SK-N-SH treated with all-trans-retinoic acid at 6 μM for 48 hours (cell line): Measurements from ENCODE around the gene PYY.

Source experiments
- ATAC-seq: fragments of 200-7000 bp; cut with Tn5 transposase; 3 replicates; pipeline ENCODE4 v1.9.1; 2020; ENCODE audit warnings: mild to moderate bottlenecking, moderate library complexity
- ARNTL ChIP-seq: fragments of 450-650 bp; formaldehyde crosslinking; IDR thresholded peaks from 2 replicates; pipeline ENCODE4 v1.5.0; 2020; ENCODE audit warnings: low read depth, mild to moderate bottlenecking, moderate library complexity, borderline replicate concordance
- BACH2 ChIP-seq: fragments of 250-450 bp; sonication (Bioruptor Pico); IDR thresholded peaks from 2 replicates; pipeline ENCODE4 v1.9.0; 2021; ENCODE audit warnings: mild to moderate bottlenecking, borderline replicate concordance
- CSDC2 ChIP-seq: fragments of 250-450 bp; sonication (Bioruptor Pico); IDR thresholded peaks from 2 replicates; pipeline ENCODE4 v1.5.0; 2020; ENCODE audit warnings: mild to moderate bottlenecking, moderate library complexity
- ESRRG ChIP-seq: fragments of 250-450 bp; sonication (Bioruptor Pico); IDR thresholded peaks from 2 replicates; pipeline ENCODE4 v1.6.1; 2021; ENCODE audit warnings: mild to moderate bottlenecking
- GLIS3 ChIP-seq: fragments of 250-450 bp; sonication (Bioruptor Pico); IDR thresholded peaks from 2 replicates; pipeline ENCODE4 v1.5.0; 2020; ENCODE audit warnings: mild to moderate bottlenecking, moderate library complexity
- ISL1 ChIP-seq: fragments of 250-450 bp; sonication (Bioruptor Pico); IDR thresholded peaks from 2 replicates; pipeline ENCODE4 v2.1.2; 2022; ENCODE audit warnings: mild to moderate bottlenecking, moderate library complexity
- OSR1 ChIP-seq: fragments of 250-450 bp; sonication (Bioruptor Pico); IDR thresholded peaks from 2 replicates; pipeline ENCODE4 v1.8.0; 2022; ENCODE audit warnings: moderate library complexity, mild to moderate bottlenecking, inconsistent platforms
- PPARA ChIP-seq: fragments of 250-450 bp; sonication (Bioruptor Pico); IDR thresholded peaks from 2 replicates; pipeline ENCODE4 v1.5.0; 2020; ENCODE audit warnings: mild to moderate bottlenecking, borderline replicate concordance
- RARB ChIP-seq: fragments of 250-450 bp; sonication (Bioruptor Pico); IDR thresholded peaks from 2 replicates; pipeline ENCODE4 v1.8.0; 2021; ENCODE audit warnings: mild to moderate bottlenecking, moderate library complexity
- SNAI2 ChIP-seq: fragments of 250-450 bp; sonication (Bioruptor Pico); IDR thresholded peaks from 2 replicates; pipeline ENCODE4 v1.5.0; 2020; ENCODE audit warnings: mild to moderate bottlenecking, moderate library complexity
- TCF4 ChIP-seq: fragments of 250-450 bp; sonication (Bioruptor Pico); IDR thresholded peaks from 2 replicates; pipeline ENCODE4 v1.8.0; 2021; ENCODE audit warnings: mild to moderate bottlenecking, moderate library complexity, borderline replicate concordance
- TOX ChIP-seq: fragments of 250-450 bp; sonication (Bioruptor Pico); IDR thresholded peaks from 2 replicates; pipeline ENCODE4 v1.8.0; 2021; ENCODE audit warnings: mild to moderate bottlenecking, moderate library complexity, borderline replicate concordance
- ZC3H10 ChIP-seq: fragments of 250-450 bp; sonication (Bioruptor Pico); IDR thresholded peaks from 2 replicates; pipeline ENCODE4 v1.5.1; 2021; ENCODE audit warnings: mild to moderate bottlenecking, moderate library complexity
- ZFP3 ChIP-seq: fragments of 250-450 bp; sonication (Bioruptor Pico); IDR thresholded peaks from 2 replicates; pipeline ENCODE4 v1.5.0; 2020; ENCODE audit warnings: mild to moderate bottlenecking, moderate library complexity
- ZFP30 ChIP-seq: fragments of 450-650 bp; formaldehyde crosslinking; IDR thresholded peaks from 2 replicates; pipeline ENCODE4 v1.5.0; 2022; ENCODE audit warnings: mild to moderate bottlenecking, moderate library complexity
- ZNF565 ChIP-seq: fragments of 450-650 bp; formaldehyde crosslinking; conservative IDR thresholded peaks from 2 replicates; pipeline ENCODE4 v1.5.0; 2020; ENCODE audit warnings: low read depth, mild to moderate bottlenecking, moderate library complexity
- ZNF70 ChIP-seq: fragments of 450-650 bp; formaldehyde crosslinking; IDR thresholded peaks from 2 replicates; pipeline ENCODE4 v1.5.0; 2020; ENCODE audit warnings: mild to moderate bottlenecking, moderate library complexity
- ZNF8 ChIP-seq: fragments of 450-650 bp; formaldehyde crosslinking; IDR thresholded peaks from 2 replicates; pipeline ENCODE4 v1.5.0; 2020; ENCODE audit warnings: mild to moderate bottlenecking, moderate library complexity
- TF ChIP-seq, protein P1 (sequence below): fragments of 250-450 bp; sonication (Bioruptor Pico); IDR thresholded peaks from 2 replicates; pipeline ENCODE4 v1.5.0; 2020; ENCODE audit warnings: mild to moderate bottlenecking, moderate library complexity
- TF ChIP-seq, protein P2 (sequence below): fragments of 250-450 bp; sonication (Bioruptor Pico); IDR thresholded peaks from 2 replicates; pipeline ENCODE4 v1.5.1; 2020; ENCODE audit warnings: low read depth, mild to moderate bottlenecking, moderate library complexity
- TF ChIP-seq, protein P3 (sequence below): fragments of 250-450 bp; sonication (Bioruptor Pico); IDR thresholded peaks from 2 replicates; pipeline ENCODE4 v1.8.0; 2021; ENCODE audit warnings: low read depth, mild to moderate bottlenecking, moderate library complexity, borderline replicate concordance
- TF ChIP-seq, protein P4 (sequence below): fragments of 250-450 bp; sonication (Bioruptor Pico); IDR thresholded peaks from 2 replicates; pipeline ENCODE4 v1.8.0; 2020; ENCODE audit warnings: mild to moderate bottlenecking, moderate library complexity, borderline replicate concordance

PYY gene

DNA sequence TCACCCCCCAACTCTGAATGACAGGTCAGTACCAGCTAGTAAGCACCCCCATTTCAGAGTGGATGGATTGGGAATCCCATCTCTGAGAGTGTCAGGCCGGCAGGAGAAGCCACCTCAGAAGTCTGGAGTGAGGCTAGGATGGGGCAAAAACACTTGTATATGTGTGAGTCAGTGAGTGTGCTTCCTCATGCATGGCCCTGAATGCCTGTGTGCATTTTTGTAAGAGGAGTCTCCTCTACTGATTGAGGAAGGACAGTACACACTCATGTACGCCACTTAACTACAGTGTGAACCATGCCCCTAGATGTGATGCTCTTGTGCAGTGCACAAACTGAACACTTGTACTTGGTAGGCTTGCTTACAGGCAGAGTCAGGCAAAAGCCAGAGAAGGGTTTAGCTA, 28.4 kb upstream of the PYY start:
- no peak for TF ChIP-seq ISL1 (CRISPR knock-in tag)
- TF ChIP-seq ZC3H10 (CRISPR knock-in tag), result no peak
- TF ChIP-seq ZFP30 (CRISPR knock-in tag), result no peak
- TF ChIP-seq OSR1, result no peak
- TF ChIP-seq ZNF8, result no peak
- no peak for TF ChIP-seq ESRRG (CRISPR knock-in tag)
- no peak for TF ChIP-seq ZNF70 (CRISPR knock-in tag)
- TF ChIP-seq PPARA (CRISPR knock-in tag), result no peak
- ATAC-seq, result no peak

DNA sequence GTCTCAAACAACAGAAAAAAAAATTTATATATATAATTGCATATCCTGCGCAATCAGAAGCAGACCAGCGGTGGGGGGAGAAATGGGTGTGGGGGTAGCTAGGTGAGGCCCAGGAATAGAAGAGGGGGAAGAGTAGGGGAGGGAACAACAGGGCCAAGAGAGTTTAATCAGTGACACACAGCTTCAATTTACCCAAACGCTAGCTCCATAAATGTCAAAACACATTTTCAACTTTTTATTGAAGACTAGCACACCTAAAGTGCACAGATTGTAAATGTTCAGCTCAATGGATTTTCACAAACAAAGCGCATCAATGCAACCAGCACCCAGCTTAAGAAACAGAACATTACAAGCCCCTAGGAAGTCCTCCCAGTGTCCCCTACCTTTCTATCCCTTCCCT, 25.9 kb upstream of the PYY start:
- TF ChIP-seq TOX (CRISPR knock-in tag) (no peak), SNAI2 (no peak), CSDC2 (CRISPR knock-in tag) (no peak), BACH2 (no peak), ISL1 (CRISPR knock-in tag) (no peak), ZFP3 (CRISPR knock-in tag) (no peak), GLIS3 (CRISPR knock-in tag) (no peak), ZNF565 (no peak), PPARA (CRISPR knock-in tag) (no peak), TCF4 (no peak)
- TF ChIP-seq, protein P1, sequence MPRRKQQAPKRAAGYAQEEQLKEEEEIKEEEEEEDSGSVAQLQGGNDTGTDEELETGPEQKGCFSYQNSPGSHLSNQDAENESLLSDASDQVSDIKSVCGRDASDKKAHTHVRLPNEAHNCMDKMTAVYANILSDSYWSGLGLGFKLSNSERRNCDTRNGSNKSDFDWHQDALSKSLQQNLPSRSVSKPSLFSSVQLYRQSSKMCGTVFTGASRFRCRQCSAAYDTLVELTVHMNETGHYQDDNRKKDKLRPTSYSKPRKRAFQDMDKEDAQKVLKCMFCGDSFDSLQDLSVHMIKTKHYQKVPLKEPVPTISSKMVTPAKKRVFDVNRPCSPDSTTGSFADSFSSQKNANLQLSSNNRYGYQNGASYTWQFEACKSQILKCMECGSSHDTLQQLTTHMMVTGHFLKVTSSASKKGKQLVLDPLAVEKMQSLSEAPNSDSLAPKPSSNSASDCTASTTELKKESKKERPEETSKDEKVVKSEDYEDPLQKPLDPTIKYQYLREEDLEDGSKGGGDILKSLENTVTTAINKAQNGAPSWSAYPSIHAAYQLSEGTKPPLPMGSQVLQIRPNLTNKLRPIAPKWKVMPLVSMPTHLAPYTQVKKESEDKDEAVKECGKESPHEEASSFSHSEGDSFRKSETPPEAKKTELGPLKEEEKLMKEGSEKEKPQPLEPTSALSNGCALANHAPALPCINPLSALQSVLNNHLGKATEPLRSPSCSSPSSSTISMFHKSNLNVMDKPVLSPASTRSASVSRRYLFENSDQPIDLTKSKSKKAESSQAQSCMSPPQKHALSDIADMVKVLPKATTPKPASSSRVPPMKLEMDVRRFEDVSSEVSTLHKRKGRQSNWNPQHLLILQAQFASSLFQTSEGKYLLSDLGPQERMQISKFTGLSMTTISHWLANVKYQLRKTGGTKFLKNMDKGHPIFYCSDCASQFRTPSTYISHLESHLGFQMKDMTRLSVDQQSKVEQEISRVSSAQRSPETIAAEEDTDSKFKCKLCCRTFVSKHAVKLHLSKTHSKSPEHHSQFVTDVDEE (CRISPR knock-in tag), result no peak
- TF ChIP-seq, protein P2, sequence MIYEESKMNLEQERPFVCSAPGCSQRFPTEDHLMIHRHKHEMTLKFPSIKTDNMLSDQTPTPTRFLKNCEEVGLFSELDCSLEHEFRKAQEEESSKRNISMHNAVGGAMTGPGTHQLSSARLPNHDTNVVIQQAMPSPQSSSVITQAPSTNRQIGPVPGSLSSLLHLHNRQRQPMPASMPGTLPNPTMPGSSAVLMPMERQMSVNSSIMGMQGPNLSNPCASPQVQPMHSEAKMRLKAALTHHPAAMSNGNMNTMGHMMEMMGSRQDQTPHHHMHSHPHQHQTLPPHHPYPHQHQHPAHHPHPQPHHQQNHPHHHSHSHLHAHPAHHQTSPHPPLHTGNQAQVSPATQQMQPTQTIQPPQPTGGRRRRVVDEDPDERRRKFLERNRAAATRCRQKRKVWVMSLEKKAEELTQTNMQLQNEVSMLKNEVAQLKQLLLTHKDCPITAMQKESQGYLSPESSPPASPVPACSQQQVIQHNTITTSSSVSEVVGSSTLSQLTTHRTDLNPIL (CRISPR knock-in tag), result no peak
- ATAC-seq, result no peak

DNA sequence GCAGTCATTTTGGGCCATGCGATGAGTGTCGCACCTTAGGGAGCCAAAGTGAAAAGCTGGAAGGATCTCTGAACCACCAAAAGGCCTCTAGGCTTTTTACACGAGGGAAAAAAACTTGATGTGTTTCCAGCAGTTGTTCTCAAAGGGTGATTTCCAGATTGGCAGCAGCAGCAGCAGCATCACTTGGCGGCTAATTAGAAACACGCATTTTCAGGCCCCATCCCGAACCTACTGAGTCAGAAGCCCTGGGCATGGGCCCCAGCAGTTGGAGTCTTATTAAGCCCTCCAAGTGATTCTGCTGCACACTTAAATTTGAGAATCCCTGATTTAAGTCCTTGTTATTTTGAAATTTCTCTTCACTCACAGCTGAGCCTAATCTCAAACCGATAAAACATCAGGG, 25.3 kb upstream of the PYY start:
- no peak for ATAC-seq
- TF ChIP-seq, protein P2 (CRISPR knock-in tag), result no peak
- no peak for TF ChIP-seq RARB (CRISPR knock-in tag)
- TF ChIP-seq ISL1 (CRISPR knock-in tag), result no peak
- TF ChIP-seq, protein P3, sequence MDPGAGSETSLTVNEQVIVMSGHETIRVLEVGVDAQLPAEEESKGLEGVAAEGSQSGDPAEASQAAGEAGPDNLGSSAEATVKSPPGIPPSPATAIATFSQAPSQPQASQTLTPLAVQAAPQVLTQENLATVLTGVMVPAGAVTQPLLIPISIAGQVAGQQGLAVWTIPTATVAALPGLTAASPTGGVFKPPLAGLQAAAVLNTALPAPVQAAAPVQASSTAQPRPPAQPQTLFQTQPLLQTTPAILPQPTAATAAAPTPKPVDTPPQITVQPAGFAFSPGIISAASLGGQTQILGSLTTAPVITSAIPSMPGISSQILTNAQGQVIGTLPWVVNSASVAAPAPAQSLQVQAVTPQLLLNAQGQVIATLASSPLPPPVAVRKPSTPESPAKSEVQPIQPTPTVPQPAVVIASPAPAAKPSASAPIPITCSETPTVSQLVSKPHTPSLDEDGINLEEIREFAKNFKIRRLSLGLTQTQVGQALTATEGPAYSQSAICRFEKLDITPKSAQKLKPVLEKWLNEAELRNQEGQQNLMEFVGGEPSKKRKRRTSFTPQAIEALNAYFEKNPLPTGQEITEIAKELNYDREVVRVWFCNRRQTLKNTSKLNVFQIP (CRISPR knock-in tag), result no peak

DNA sequence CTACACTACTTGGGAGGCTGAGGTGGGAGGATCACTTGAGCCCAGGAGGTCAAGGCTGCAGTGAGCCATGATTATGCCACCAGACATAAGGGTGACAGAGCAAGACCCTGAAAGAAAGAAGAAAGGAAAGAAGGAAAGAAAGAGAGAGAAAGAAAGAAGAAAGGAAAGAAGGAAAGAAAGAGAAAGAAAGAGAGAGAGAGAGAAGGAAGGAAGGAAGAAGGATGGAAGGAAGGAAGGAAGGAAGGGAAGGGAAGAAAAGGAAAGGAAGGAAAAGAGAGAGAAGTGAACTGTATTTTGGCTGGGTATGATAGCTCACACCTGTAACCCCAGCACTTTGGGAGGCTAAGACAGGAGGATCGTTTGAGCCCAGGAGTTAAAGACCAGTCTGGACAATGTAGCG, 24.3 kb upstream of the PYY start:
- ATAC-seq, result no peak
- TF ChIP-seq OSR1, result no peak
- TF ChIP-seq ARNTL (CRISPR knock-in tag), result no peak
- no peak for TF ChIP-seq TOX (CRISPR knock-in tag)
- TF ChIP-seq, protein P4, sequence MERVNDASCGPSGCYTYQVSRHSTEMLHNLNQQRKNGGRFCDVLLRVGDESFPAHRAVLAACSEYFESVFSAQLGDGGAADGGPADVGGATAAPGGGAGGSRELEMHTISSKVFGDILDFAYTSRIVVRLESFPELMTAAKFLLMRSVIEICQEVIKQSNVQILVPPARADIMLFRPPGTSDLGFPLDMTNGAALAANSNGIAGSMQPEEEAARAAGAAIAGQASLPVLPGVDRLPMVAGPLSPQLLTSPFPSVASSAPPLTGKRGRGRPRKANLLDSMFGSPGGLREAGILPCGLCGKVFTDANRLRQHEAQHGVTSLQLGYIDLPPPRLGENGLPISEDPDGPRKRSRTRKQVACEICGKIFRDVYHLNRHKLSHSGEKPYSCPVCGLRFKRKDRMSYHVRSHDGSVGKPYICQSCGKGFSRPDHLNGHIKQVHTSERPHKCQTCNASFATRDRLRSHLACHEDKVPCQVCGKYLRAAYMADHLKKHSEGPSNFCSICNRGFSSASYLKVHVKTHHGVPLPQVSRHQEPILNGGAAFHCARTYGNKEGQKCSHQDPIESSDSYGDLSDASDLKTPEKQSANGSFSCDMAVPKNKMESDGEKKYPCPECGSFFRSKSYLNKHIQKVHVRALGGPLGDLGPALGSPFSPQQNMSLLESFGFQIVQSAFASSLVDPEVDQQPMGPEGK (CRISPR knock-in tag), result no peak
- TF ChIP-seq ESRRG (CRISPR knock-in tag), result no peak
- TF ChIP-seq GLIS3 (CRISPR knock-in tag), result no peak
- no peak for TF ChIP-seq TCF4
- TF ChIP-seq SNAI2, result no peak
